ENCODE measurements around the gene BEND2. TPM values are rescaled to one million over a fixed set of nuclear protein-coding genes. Genes with fewer than 3 reads are reported as not detected.

The BEND2 gene
- total and polyA plus RNA-seq, 4 donors, result 0.05 to 0.12 (median 0.08) TPM

GRCh38 chrX:18179446-18179845 lies 41.2 kb downstream of the BEND2 start:
- no CpG with 5 or more reads among the region's 4 CpGs for WGBS (ENCODE audit: insufficient coverage)
- H3K36me3 ChIP-seq (ENCODE audit: control insufficient read depth, insufficient read depth, low read length), result no peaks in the 10 kb centered on the region

GRCh38 chrX:18174971-18175370 lies 45.7 kb downstream of the BEND2 start:
- H3K36me3 ChIP-seq (ENCODE audit: control insufficient read depth, insufficient read depth, low read length), result no peaks in the 10 kb centered on the region
- H3K27ac ChIP-seq (ENCODE audit: low read depth, low read length), result no peak overlapping the region
- no CpG with 5 or more reads among the region's 5 CpGs for WGBS (ENCODE audit: insufficient coverage)
- no peak overlapping the region for H3K4me3 ChIP-seq (ENCODE audit: low read depth, low read length)
- H3K4me1 ChIP-seq (ENCODE audit: control insufficient read depth, insufficient read depth, low read length), result no peaks in the 10 kb centered on the region
- H3K27me3 ChIP-seq (ENCODE audit: control insufficient read depth, insufficient read depth, low read length), result no peaks in the 10 kb centered on the region
- DNase-seq (ENCODE audit: low read depth in 4 of 6, low spot score in 6 of 6), result peak in 2 of 6 donors; percentile 67 to 72
- H3K9me3 ChIP-seq (ENCODE audit: control insufficient read depth, insufficient read depth, low read length), result no peaks in the 10 kb centered on the region

More at GRCh38 chrX:18179446-18179845, 41.2 kb downstream of the BEND2 start:
- Histone ChIP-seq H3K27me3 (ENCODE audit: control insufficient read depth, insufficient read depth, low read length) (no peaks in the 10 kb centered on the region), H3K27ac (ENCODE audit: low read depth, low read length) (no peak overlapping the region), H3K4me3 (ENCODE audit: low read depth, low read length) (no peak overlapping the region), H3K9me3 (ENCODE audit: control insufficient read depth, insufficient read depth, low read length) (no peaks in the 10 kb centered on the region), H3K4me1 (ENCODE audit: control insufficient read depth, insufficient read depth, low read length) (no peaks in the 10 kb centered on the region)
- DNase-seq (ENCODE audit: low read depth in 4 of 6, low spot score in 6 of 6), result no peak

- no peaks in the 10 kb centered on the region for H3K36me3 ChIP-seq (ENCODE audit: control insufficient read depth, insufficient read depth, low read length)
- DNase-seq (ENCODE audit: low read depth in 4 of 6, low spot score in 6 of 6), result no peak
- H3K27ac ChIP-seq (ENCODE audit: low read depth, low read length), result no peak overlapping the region
- H3K4me3 ChIP-seq (ENCODE audit: low read depth, low read length), result no peak overlapping the region
- WGBS (ENCODE audit: insufficient coverage), result 75% methylated on average over 3 of the region's 7 CpGs
- H3K27me3 ChIP-seq (ENCODE audit: control insufficient read depth, insufficient read depth, low read length), result no peaks in the 10 kb centered on the region
- no peaks in the 10 kb centered on the region for H3K9me3 ChIP-seq (ENCODE audit: control insufficient read depth, insufficient read depth, low read length)
- H3K4me1 ChIP-seq (ENCODE audit: control insufficient read depth, insufficient read depth, low read length), result no peaks in the 10 kb centered on the region
Observed at GRCh38 chrX:18174209-18174608, 46.5 kb downstream of the BEND2 start.

DNA sequence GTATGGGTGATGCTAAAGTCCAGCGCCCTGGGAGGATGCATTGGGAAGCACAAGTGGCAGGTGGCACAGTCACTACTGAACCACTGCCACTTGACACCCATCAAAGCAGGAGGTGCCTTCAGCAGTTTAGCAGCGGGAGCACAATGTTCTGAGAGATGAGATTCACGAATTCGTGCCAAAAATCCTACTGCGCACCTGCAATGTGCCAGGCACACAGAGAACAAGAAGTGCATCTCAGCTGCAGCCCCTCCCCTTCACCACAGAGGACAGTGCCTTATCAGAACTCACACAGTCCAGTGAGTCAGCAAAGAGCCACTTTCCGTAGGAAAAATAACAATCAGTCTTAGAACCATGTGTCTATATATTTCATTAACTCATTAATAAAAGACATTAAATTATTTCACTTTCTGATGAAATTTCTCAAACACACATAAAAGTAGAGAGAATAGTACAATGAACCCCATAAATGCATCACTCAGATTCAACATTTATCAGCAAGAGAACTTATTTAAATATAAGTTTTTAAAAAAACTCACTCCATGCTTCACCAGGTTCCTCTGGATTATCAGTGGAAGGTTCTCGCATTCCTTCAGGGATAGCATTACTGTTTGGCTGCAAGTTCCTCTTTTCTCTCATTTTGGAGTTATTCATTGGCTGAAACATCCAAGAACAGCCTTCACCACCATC lies 47.0 kb downstream of the BEND2 start:
- peak in 1 of 6 donors; percentile 28 for DNase-seq (ENCODE audit: low read depth in 4 of 6, low spot score in 6 of 6)
- Histone ChIP-seq H3K27me3 (ENCODE audit: control insufficient read depth, insufficient read depth, low read length) (peaks cover 2% of the 10 kb centered on the region), H3K27ac (ENCODE audit: low read depth, low read length) (no peak overlapping the region), H3K9me3 (ENCODE audit: control insufficient read depth, insufficient read depth, low read length) (no peaks in the 10 kb centered on the region), H3K36me3 (ENCODE audit: control insufficient read depth, insufficient read depth, low read length) (no peaks in the 10 kb centered on the region), H3K4me3 (ENCODE audit: low read depth, low read length) (no peak overlapping the region), H3K4me1 (ENCODE audit: control insufficient read depth, insufficient read depth, low read length) (no peaks in the 10 kb centered on the region)
- WGBS (ENCODE audit: insufficient coverage), result 71% methylated on average over 6 of the region's 7 CpGs

GRCh38 chrX:18172970-18173369 lies 47.7 kb downstream of the BEND2 start:
- H3K9me3 ChIP-seq (ENCODE audit: control insufficient read depth, insufficient read depth, low read length), result no peaks in the 10 kb centered on the region
- no peak overlapping the region for H3K27ac ChIP-seq (ENCODE audit: low read depth, low read length)
- H3K4me1 ChIP-seq (ENCODE audit: control insufficient read depth, insufficient read depth, low read length), result no peaks in the 10 kb centered on the region
- no peaks in the 10 kb centered on the region for H3K36me3 ChIP-seq (ENCODE audit: control insufficient read depth, insufficient read depth, low read length)
- H3K4me3 ChIP-seq (ENCODE audit: low read depth, low read length), result no peak overlapping the region
- WGBS (ENCODE audit: insufficient coverage), result no CpG with 5 or more reads among the region's 4 CpGs
- H3K27me3 ChIP-seq (ENCODE audit: control insufficient read depth, insufficient read depth, low read length), result peaks cover 5% of the 10 kb centered on the region
- no peak for DNase-seq (ENCODE audit: low read depth in 4 of 6, low spot score in 6 of 6)

DNA sequence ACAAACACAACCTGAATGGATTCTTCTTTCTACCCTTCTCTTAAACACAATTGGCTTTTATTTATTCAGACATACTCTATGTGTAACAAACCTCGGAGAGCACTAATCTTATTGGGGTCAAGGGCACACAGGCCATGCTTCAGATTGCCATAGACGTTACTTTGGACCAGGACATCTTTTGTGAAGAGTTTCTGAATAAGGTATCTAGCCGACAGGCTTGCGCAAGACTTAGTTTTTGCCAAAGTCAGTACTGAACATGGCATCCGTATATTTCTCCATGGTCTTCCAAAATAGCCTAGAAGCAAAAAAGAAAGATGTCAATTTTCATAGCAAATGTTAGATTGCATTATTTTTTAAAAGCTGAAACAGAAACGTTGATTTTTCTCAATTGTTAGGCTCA lies 49.8 kb downstream of the BEND2 start:
- Histone ChIP-seq H3K9me3 (ENCODE audit: control insufficient read depth, insufficient read depth, low read length) (no peaks in the 10 kb centered on the region), H3K4me1 (ENCODE audit: control insufficient read depth, insufficient read depth, low read length) (no peaks in the 10 kb centered on the region), H3K4me3 (ENCODE audit: low read depth, low read length) (no peak overlapping the region), H3K36me3 (ENCODE audit: control insufficient read depth, insufficient read depth, low read length) (no peaks in the 10 kb centered on the region), H3K27ac (ENCODE audit: low read depth, low read length) (no peak overlapping the region), H3K27me3 (ENCODE audit: control insufficient read depth, insufficient read depth, low read length) (peaks cover 7% of the 10 kb centered on the region)
- WGBS (ENCODE audit: insufficient coverage), result 62% methylated on average over 3 of the region's 6 CpGs
- DNase-seq (ENCODE audit: low read depth in 4 of 6, low spot score in 6 of 6), result no peak

GRCh38 chrX:18166068-18166467 lies 54.6 kb downstream of the BEND2 start:
- H3K9me3 ChIP-seq (ENCODE audit: control insufficient read depth, insufficient read depth, low read length), result no peaks in the 10 kb centered on the region
- DNase-seq (ENCODE audit: low read depth in 4 of 6, low spot score in 6 of 6), result no peak
- no peaks in the 10 kb centered on the region for H3K4me1 ChIP-seq (ENCODE audit: control insufficient read depth, insufficient read depth, low read length)
- H3K36me3 ChIP-seq (ENCODE audit: control insufficient read depth, insufficient read depth, low read length), result no peaks in the 10 kb centered on the region
- no peak overlapping the region for H3K27ac ChIP-seq (ENCODE audit: low read depth, low read length)
- 77% methylated on average over 3 of the region's 4 CpGs for WGBS (ENCODE audit: insufficient coverage)
- H3K27me3 ChIP-seq (ENCODE audit: control insufficient read depth, insufficient read depth, low read length), result peaks cover 7% of the 10 kb centered on the region
- no peak overlapping the region for H3K4me3 ChIP-seq (ENCODE audit: low read depth, low read length)

DNA sequence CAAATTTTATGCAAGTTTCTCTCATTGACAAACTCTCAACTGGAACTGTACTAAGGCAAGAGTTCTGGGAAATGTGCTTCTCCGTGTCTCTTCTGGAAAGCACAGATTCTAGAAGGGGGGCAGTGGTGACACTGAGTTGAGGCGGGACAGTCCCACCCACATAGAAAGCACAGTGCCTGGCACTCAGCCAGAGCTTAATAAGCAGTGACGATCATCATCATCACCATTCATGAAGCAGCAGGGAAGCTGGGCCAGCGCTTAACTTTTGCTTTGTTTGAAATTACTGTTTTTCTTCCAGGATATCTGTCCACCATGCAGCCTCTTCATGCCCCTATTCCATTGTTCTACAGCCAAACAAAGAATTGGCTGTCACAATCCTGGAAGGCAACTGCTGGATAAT lies 60.3 kb downstream of the BEND2 start:
- H3K27ac ChIP-seq (ENCODE audit: low read depth, low read length), result no peak overlapping the region
- no peaks in the 10 kb centered on the region for H3K36me3 ChIP-seq (ENCODE audit: control insufficient read depth, insufficient read depth, low read length)
- no peaks in the 10 kb centered on the region for H3K4me1 ChIP-seq (ENCODE audit: control insufficient read depth, insufficient read depth, low read length)
- H3K27me3 ChIP-seq (ENCODE audit: control insufficient read depth, insufficient read depth, low read length), result peaks cover 5% of the 10 kb centered on the region
- WGBS (ENCODE audit: insufficient coverage), result 53% methylated on average over 3 of the region's 4 CpGs
- no peaks in the 10 kb centered on the region for H3K9me3 ChIP-seq (ENCODE audit: control insufficient read depth, insufficient read depth, low read length)
- DNase-seq (ENCODE audit: low read depth in 4 of 6, low spot score in 6 of 6), result peak in 1 of 6 donors; percentile 30
- H3K4me3 ChIP-seq (ENCODE audit: low read depth, low read length), result no peak overlapping the region

DNA sequence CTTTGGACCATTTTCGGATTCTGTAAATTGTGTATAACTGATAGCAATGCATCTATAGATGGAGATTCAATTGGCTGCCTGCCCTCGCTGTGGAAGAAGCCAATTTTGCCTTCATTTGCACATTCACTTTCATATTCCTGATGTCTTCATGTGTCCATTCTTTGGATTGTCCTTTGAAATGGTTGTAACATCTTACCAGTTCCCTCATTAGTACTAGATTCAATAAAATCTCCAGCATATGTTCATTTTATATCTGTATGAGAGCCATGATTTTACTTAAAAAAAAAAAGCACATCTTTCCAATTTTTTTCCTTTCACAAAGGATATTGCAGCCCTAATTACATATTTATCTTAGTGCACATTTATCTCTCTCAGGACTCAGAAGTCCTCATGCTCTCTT lies 61.7 kb downstream of the BEND2 start:
- Histone ChIP-seq H3K36me3 (ENCODE audit: control insufficient read depth, insufficient read depth, low read length) (no peaks in the 10 kb centered on the region), H3K27ac (ENCODE audit: low read depth, low read length) (no peak overlapping the region), H3K9me3 (ENCODE audit: control insufficient read depth, insufficient read depth, low read length) (no peaks in the 10 kb centered on the region), H3K4me1 (ENCODE audit: control insufficient read depth, insufficient read depth, low read length) (no peaks in the 10 kb centered on the region), H3K27me3 (ENCODE audit: control insufficient read depth, insufficient read depth, low read length) (peaks cover 5% of the 10 kb centered on the region), H3K4me3 (ENCODE audit: low read depth, low read length) (no peak overlapping the region)
- DNase-seq (ENCODE audit: low read depth in 4 of 6, low spot score in 6 of 6), result peak in 1 of 6 donors; percentile 17
- no CpG with 5 or more reads among the region's 2 CpGs for WGBS (ENCODE audit: insufficient coverage)

- Histone ChIP-seq H3K4me1 (ENCODE audit: control insufficient read depth, insufficient read depth, low read length) (no peaks in the 10 kb centered on the region), H3K27me3 (ENCODE audit: control insufficient read depth, insufficient read depth, low read length) (peaks cover 4% of the 10 kb centered on the region), H3K36me3 (ENCODE audit: control insufficient read depth, insufficient read depth, low read length) (no peaks in the 10 kb centered on the region), H3K4me3 (ENCODE audit: low read depth, low read length) (no peak overlapping the region), H3K9me3 (ENCODE audit: control insufficient read depth, insufficient read depth, low read length) (no peaks in the 10 kb centered on the region), H3K27ac (ENCODE audit: low read depth, low read length) (no peak overlapping the region)
- no peak for DNase-seq (ENCODE audit: low read depth in 4 of 6, low spot score in 6 of 6)
- WGBS (ENCODE audit: insufficient coverage), result no CpG with 5 or more reads among the region's 1 CpG
Observed at GRCh38 chrX:18151649-18152048, 69.0 kb downstream of the BEND2 start.

All from spinal cord (tissue), 10 donors.